ENCODE data around the gene MPP1.

MPP1 gene

GRCh38 chrX:154812341-154813101 is 7.2 kb upstream of the MPP1 start:
- no peak for DNase-seq

DNA sequence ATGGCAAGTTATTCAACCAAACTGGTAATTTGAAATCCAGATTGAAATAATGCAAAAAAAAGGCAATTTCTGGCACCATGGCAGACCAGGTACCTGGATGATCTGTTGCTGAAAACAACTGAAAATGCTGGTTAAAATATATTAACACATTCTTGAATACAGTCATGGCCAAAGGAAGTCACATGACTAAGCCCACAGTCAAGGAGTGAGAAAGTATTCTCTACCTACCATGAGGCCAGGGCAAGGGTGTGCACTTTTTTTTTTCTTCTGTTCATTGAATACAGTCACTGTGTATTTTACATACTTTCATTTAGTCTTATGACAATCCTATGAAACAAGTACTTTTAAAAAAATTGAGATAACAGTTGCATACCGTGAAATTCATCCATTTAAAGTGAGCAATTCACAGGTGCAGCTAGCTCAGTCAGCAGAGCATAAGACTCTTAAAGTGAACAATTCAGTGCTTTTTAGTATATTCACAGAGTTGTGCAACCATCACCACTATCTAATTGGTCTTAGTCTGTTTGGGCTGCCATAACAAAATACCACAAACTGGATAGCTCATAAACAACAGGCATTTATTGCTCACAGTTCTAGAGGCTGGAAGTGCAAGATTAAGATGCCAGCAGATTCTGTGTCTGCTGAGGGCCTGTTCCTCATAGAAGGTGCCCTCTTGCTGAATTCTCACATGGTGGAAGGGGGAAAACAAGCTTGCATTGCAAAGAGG is 4.8 kb upstream of the MPP1 start:
- no peak for DNase-seq

- no peak for DNase-seq
These were observed 1.7 kb upstream of the MPP1 start for GRCh38 chrX:154806837-154807501.

DNA sequence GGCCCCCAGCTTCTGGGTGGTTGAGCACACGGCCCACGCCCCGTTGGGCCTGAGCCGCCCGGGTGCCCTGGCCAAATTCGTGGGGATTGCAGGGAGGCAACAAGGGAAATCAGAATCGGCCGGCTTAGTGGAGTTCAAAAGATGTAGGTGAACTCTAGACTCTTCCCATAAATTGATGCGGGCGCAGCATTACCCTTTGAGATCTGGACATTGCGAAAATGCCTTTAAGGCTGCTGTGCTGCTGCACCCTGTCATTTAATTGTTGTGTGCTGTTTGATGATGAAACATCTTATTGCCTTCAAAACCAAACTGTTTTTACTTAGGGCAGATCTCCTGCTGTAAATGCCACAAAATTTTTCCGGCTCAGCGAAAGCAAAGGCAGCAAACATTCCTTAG is 409 bp upstream of the MPP1 start:
- no peak for DNase-seq

GRCh38 chrX:154804261-154804956 is 876 bp downstream of the MPP1 start:
- no peak for DNase-seq

GRCh38 chrX:154802947-154803346 is 2.3 kb downstream of the MPP1 start:
- no peak for DNase-seq

DNA sequence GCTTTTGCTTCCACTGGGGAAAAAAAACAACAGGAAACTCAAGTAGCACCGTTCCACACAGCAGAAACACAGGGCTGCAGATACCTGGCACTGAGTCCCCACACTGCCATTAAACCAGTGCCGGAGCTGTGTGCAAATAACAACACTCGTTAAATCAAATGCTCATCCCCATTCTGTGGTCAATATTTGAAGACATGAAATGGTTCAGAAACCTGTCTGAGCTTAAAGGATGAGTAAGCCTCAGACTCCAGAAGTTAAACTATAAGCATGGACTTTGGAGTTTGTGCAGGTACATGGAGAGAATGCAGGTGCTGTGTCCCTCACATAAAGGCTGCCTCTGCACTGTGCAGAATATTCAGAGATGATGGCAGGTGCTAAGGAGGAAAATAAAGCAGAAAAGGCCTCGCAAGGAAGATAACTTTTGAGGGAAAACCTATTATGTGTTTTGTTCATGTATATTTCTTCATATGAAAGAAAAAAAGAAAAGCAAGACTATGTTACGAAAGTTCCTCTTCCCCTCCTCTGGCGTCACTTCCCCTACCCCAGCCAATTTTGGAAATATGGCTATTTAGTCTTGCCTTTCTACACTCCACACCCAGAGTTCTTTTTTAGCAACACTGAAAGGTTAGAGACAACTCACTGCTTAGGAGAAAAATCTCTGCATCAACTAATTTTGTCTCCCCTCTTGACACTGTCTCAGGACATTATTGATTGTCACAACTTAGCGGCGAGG is 4.6 kb downstream of the MPP1 start:
- DNase-seq = no peak

GRCh38 chrX:154799556-154800348 is 5.5 kb downstream of the MPP1 start:
- DNase-seq = no peak

DNA sequence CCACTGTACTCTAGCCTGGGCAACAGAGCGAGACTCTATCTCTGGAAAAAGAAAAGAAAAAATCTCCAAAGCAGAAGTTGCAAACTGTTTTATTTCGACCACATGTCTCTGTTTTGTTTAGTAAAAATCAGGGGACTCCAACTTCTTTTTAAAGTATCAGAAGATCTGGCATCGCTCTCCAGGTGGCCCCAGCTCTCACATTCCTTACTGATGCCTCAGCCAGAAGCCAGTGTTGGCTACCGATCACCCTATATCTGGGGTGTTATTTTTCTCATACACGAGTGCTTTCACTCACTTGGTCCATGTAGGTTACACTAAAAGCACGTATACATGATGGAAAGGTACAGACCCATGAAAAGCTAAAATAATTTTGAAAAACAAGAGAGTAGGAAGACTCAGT is 8.3 kb downstream of the MPP1 start:
- no peak for DNase-seq

- DNase-seq = no peak
These were observed 10.3 kb downstream of the MPP1 start for GRCh38 chrX:154795016-154795415.

GRCh38 chrX:154793084-154793795 is 12.0 kb downstream of the MPP1 start:
- no peak for DNase-seq

DNA sequence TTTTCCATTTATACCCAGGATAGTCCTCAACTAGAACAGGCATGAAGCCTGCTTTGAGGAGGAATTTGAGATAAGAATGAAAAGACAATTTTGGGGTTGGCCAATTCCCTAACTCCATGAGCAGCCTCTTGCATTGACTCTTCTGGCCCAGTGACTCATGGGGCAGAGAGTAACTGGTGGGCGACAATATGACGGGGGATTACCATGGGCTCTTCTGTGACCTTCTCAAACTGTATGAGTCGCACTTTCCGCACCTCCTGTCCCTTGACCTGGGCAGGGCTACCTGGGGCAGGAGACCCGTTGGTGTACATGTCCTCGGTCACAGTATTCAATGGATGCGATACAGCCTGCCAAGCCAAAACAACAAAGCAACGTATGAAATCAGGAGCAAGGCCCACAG is 13.3 kb downstream of the MPP1 start:
- no peak for DNase-seq

- DNase-seq = no peak
These were observed 13.8 kb downstream of the MPP1 start for GRCh38 chrX:154791467-154791866.

DNA sequence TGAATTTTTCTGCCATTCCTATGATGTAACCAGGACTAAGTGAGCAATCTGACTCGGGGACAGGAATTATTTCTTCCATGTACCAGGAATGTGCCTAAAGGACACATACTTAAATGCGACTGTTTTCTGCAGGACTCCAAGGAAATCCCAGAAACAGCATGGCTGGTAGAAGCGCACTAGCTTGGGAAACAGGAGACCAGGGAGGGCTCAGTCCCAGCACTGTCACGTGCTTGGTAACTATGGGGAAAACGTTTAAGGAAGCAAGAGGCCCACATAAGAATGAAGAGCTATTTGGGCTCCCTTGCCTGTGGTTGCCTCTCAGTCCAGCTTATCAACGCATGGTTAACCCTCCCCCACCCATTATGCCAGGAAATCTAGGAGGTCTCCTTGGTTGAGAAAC is 19.6 kb downstream of the MPP1 start:
- no peak for DNase-seq

DNA sequence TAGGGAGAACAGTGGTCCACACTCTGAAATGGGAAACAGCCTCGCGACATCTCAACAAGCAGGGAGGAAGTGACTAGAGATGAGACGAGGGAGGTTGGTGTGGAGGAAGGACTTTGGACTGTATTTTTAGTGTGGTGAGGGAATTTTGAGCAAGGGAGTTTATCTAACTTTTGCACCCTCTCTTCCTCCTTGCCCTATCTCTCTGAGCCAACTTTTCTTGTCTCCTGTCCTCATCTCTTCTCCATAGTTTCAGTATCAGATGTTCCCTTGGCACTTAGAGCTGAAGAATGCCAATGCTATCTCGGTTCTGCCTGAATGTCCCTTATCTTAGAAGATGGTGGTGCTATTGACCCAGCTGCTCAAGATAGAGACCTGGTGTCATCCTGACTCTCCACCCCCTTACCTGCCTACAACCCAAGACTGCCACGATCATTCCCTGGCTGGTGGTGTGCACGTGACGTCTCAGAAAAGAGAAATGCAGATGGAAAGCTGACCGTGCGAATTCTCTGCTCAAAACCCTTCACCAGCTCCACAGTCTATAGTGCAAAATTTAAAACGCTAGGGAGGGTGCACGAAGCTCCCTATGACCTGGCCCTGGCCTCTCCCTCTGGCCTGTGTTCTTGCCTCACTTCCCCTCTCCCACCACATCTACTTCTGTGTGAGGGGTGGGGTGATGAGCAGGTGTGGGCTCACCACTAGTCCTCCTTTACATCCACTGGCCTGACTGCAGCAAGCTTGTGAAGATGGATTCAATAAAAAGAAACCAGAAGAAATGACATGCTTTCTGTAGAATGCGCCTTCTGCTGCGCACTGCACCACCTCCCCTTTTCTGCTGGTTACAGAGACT is 20.9 kb downstream of the MPP1 start:
- DNase-seq = no peak

- DNase-seq = no peak
These were observed 24.3 kb downstream of the MPP1 start for GRCh38 chrX:154780968-154781367.

DNA sequence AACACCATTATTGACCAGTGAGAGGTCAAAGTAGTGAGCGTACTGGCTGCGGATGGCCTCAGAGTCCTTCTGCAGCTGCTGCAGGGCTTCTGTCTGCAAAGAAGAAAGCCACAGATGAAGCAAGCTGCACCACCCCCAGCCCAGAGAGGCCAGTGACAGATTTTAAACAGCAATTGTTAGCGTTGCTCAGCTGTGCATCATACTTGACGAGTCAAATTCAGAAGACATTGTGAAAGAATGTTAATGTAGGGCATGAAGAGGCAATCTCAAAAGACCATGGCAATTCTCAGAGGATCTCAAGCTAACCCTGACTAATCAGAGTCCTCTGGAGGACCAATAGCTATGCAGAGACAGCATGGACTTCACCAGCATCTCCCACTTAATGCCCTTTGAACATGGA is 26.0 kb downstream of the MPP1 start:
- DNase-seq = no peak

- no peak for DNase-seq
These were observed 28.5 kb downstream of the MPP1 start for GRCh38 chrX:154776753-154777152.

GRCh38 chrX:154775419-154776349 is 29.6 kb downstream of the MPP1 start:
- DNase-seq = no peak
